ENCODE data around the gene OTUD1. TPM values are rescaled to one million over a fixed set of nuclear protein-coding genes. Genes with fewer than 3 reads are reported as not detected.
"Not testable (repeated sequence)": the region's sequence is repeated elsewhere in the genome, so short reads cannot be mapped to it uniquely, and the experiment has no call there.

OTUD1 gene, protein sequence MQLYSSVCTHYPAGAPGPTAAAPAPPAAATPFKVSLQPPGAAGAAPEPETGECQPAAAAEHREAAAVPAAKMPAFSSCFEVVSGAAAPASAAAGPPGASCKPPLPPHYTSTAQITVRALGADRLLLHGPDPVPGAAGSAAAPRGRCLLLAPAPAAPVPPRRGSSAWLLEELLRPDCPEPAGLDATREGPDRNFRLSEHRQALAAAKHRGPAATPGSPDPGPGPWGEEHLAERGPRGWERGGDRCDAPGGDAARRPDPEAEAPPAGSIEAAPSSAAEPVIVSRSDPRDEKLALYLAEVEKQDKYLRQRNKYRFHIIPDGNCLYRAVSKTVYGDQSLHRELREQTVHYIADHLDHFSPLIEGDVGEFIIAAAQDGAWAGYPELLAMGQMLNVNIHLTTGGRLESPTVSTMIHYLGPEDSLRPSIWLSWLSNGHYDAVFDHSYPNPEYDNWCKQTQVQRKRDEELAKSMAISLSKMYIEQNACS
- total RNA-seq: 10 to 100 TPM; 11.6 to 12.0 TPM

DNA sequence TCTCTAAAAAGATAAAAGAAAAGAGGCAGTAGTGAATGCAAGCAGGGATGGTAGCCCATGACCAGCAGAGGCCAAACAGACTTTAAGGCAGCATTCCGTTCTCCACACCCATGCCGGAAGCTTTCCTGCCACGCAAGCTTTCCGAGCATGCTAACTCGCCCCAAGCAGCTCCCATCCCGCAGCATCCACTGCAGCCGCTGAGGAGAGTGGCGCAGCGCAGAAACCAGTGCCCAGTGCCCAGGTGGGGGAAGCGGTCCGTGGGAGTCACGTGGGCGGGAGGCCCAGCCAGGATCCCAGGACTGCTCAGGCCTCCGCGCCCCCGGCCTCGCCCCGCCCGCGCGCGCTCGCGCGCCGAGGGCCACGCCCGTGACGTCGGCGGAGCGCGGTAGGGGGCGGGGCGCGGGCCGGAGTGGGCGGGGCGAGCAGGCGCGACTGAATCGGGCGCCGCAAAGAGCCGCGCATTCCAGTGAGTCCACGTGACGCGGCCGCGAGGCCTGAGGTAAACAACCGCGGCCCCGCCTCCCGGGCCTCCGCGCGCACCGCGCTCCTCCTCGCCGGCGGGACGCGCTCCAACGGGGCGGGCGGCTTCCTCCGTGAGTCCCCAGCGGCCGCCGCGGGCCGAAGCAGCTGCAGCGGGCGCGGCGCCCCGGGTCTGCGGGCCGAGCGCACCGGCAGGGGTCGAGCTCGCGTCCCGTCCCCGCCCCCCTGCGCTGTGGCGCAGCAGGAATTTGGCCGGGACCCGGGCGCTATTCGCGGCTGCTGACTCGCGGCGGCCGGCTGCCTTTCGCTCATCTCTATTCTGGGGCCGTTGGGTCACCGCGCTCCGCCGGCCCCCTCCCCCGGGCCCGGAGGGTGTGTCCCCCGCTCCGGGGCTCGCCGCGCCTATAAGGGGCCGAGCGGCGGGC, at the start of gene OTUD1:
Gene OTUD1 (plus strand): TSS at position 529 of the 905 bp plus-strand sequence. CDS start 383 bp downstream, outside the sequence.
- Mint-ChIP-seq H3K9me3 (no peaks in the 10 kb centered on the region), H3K27me3 (no peaks in the 10 kb centered on the region), H3K4me1 (ENCODE audit: low read depth) (peaks cover 30% of the 10 kb centered on the region), H3K27ac (peak within 1 kb of the TSS; percentile 79), H3K4me3 (peak within 1 kb of the TSS; percentile 77), H3K36me3 (peaks cover 8% of the 10 kb centered on the region)
- intact Hi-C loops (cut with micrococcal nuclease): loop anchor here (1.0 to 5.0 kb wide), 4 partner anchors 26 to 1578 kb away; partner anchors contain the start of genes ARHGAP21, ENKUR and THNSL1
- DNase-seq: peak; percentile 94
- ChIA-PET CTCF (interaction anchor here (0.7 to 0.9 kb wide), 2 partner anchors 10 to 75 kb away, joined by 3 to 4 read pairs; no protein-coding TSS in a partner anchor), POLR2A (interaction anchor here (0.6 to 1.8 kb wide), 5 partner anchors 8 to 1435 kb away, joined by 3 to 11 read pairs (median 5); partner anchors contain the start of gene DNAJC1)

DNA sequence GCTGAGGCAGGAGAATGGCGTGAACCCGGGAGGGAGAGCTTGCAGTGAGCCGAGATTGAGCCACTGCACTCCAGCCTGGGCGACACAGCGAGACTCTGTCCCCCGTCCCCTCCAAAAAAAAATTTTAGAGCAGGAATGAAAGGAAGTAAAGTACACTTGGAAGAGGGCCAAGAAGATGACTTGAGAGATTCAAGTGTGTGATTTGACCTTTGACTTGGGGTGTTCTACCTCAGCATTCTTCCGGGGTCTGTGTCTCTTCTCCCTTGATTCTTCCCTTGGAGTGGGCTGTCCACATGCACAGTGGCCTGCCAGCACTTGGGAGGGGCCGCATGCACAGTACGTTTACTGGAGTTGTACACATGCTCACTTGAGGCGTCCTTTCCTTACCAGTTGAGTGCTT, 48.5 kb upstream of the OTUD1 start:
- POLR2A ChIA-PET; H3K4me1 Mint-ChIP-seq (ENCODE audit: low read depth); H3K27ac Mint-ChIP-seq; DNase-seq; H3K27me3 Mint-ChIP-seq; H3K36me3 Mint-ChIP-seq; H3K9me3 Mint-ChIP-seq; H3K4me3 Mint-ChIP-seq; CTCF ChIA-PET: not testable (repeated sequence)
- intact Hi-C loops (cut with micrococcal nuclease): loop anchor here (5.0 kb wide), 1 partner anchor 57 kb away; no protein-coding TSS in a partner anchor

DNA sequence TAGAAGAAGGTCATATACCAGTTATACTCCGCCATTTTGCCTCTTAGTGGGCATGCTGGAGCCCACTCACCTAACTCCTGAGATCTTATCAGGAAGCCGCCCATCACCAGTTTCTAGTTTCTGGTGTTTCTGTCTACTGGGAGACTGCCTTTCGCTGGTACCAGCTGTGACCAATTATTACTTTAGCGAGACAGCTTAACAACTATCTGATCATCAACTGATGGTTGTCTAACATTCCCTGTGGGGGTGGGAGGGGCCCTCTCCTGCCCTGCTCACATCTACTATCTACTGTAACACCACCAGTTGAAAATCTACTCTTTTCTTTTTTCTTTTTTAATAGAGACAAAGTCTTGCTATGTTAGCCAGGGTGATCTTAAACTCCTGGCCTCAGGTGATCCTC, 48.1 kb upstream of the OTUD1 start:
- H3K27ac Mint-ChIP-seq: no peak overlapping the region
- H3K4me3 Mint-ChIP-seq: no peak overlapping the region
- intact Hi-C loops (cut with micrococcal nuclease): loop anchor here (5.0 kb wide), 1 partner anchor 56 kb away; no protein-coding TSS in a partner anchor
- DNase-seq: no peak
- POLR2A ChIA-PET: no interaction called here
- H3K4me1 Mint-ChIP-seq (ENCODE audit: low read depth): peaks cover 10% of the 10 kb centered on the region
- CTCF ChIA-PET: no interaction called here
- peaks cover 2% of the 10 kb centered on the region for H3K36me3 Mint-ChIP-seq
- H3K9me3 Mint-ChIP-seq: no peaks in the 10 kb centered on the region
- H3K27me3 Mint-ChIP-seq: no peaks in the 10 kb centered on the region

DNA sequence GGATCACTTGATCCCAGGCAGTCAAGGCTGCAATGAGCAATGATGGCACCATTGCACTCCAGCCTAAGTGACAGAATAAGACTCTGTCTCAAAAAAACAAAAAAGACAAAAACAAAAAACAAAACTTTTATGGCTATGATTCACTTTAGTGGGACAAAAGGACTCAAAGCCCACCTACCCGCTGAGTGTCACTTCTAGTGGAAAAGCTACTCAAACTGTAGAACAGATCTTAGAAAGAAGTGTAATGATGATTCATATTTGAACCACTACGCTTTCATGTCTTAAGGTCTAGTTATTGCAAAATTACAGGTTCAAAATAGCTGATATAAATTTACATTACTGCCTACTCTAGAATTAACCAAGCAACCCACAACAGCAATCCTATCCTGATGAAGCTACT, 47.1 kb upstream of the OTUD1 start:
- DNase-seq: peak; percentile 50
- intact Hi-C loops (cut with micrococcal nuclease): loop anchor here (1.0 to 5.0 kb wide), 4 partner anchors 21 to 57 kb away; no protein-coding TSS in a partner anchor
- H3K27me3 Mint-ChIP-seq: no peaks in the 10 kb centered on the region
- peaks cover 2% of the 10 kb centered on the region for H3K36me3 Mint-ChIP-seq
- POLR2A ChIA-PET: interaction anchor here (0.7 to 1.1 kb wide), 2 partner anchors 27 to 28 kb away, joined by 3 to 4 read pairs; no protein-coding TSS in a partner anchor
- H3K4me3 Mint-ChIP-seq: no peak overlapping the region
- peaks cover 10% of the 10 kb centered on the region for H3K4me1 Mint-ChIP-seq (ENCODE audit: low read depth)
- no peaks in the 10 kb centered on the region for H3K9me3 Mint-ChIP-seq
- CTCF ChIA-PET: no interaction called here
- H3K27ac Mint-ChIP-seq: no peak overlapping the region

DNA sequence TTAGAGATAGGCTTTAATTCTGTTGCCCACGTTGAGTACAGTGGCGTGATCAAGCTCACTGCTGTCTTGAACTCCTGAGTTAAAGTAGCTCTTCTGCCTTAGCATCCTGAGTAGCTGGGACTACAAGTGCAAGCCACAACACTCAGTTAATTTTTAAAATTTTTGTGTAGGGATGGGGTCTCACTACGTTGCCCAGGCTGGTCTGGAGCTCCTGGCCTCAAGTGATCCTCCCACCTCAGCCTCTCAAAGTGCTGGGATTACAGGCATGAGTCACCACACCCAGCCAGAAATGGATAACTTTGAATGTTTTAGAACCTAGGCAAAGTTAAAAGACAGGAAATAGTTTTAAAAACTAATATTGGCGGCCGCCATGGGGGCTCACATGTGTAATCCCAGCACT, 43.9 kb upstream of the OTUD1 start:
- Mint-ChIP-seq H3K36me3 (no peaks in the 10 kb centered on the region), H3K27ac (no peak overlapping the region), H3K4me3 (no peak overlapping the region), H3K4me1 (ENCODE audit: low read depth) (peaks cover 10% of the 10 kb centered on the region), H3K9me3 (no peaks in the 10 kb centered on the region), H3K27me3 (no peaks in the 10 kb centered on the region)
- POLR2A ChIA-PET: no interaction called here
- intact Hi-C loops (cut with micrococcal nuclease): no loop called here
- DNase-seq: no peak
- CTCF ChIA-PET: no interaction called here

DNA sequence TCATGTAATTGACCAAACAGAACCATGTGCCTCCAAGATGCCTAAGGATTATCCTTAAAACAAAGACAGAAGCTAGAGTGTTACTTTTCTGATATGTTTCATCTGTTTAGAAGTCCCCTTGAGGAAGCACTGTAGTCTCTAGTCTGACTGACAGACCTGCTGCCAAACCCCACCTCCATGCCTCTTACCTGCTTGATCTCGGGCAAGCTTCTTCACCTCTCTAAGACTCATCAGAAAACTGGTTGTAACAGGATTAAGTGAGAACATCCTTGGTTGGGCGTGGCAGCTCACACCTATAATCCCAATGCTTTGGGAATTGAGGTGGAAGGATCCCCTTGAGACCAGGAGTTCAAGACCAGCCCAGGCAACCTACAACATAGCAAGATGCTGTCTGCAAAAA, 42.2 kb upstream of the OTUD1 start:
- H3K4me1 Mint-ChIP-seq (ENCODE audit: low read depth): peaks cover 9% of the 10 kb centered on the region
- no peak for DNase-seq
- H3K9me3 Mint-ChIP-seq: no peaks in the 10 kb centered on the region
- ChIA-PET CTCF (no interaction called here), POLR2A (no interaction called here)
- no peaks in the 10 kb centered on the region for H3K36me3 Mint-ChIP-seq
- H3K27me3 Mint-ChIP-seq: no peaks in the 10 kb centered on the region
- no peak overlapping the region for H3K4me3 Mint-ChIP-seq
- H3K27ac Mint-ChIP-seq: no peak overlapping the region
- intact Hi-C loops (cut with micrococcal nuclease): no loop called here

DNA sequence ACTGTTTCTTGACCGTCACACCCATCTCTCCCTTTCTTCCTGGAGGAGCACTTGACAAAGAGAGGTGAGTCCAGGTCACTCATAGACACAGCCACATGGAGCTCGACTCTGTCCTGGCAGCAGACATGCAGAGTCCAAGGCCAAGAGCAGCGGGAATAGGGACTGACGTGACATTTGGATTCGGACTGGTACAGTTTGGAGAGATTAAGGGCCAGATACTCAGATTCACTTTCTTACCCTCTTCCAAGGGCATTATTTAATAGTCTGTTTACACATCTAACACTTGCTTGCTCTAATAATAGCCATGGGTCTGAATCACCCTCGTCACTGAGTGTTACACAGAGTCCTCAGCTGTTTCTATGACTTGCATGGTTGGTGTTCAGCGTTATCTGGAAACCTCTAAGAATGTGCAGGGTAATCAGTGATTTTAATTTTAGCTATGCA, 39.2 kb upstream of the OTUD1 start:
- no peaks in the 10 kb centered on the region for H3K36me3 Mint-ChIP-seq
- ChIA-PET CTCF (no interaction called here), POLR2A (no interaction called here)
- H3K27me3 Mint-ChIP-seq: no peaks in the 10 kb centered on the region
- intact Hi-C loops (cut with micrococcal nuclease): no loop called here
- H3K4me3 Mint-ChIP-seq: no peak overlapping the region
- H3K9me3 Mint-ChIP-seq: no peaks in the 10 kb centered on the region
- H3K4me1 Mint-ChIP-seq (ENCODE audit: low read depth): no peaks in the 10 kb centered on the region
- DNase-seq: no peak
- H3K27ac Mint-ChIP-seq: no peak overlapping the region

DNA sequence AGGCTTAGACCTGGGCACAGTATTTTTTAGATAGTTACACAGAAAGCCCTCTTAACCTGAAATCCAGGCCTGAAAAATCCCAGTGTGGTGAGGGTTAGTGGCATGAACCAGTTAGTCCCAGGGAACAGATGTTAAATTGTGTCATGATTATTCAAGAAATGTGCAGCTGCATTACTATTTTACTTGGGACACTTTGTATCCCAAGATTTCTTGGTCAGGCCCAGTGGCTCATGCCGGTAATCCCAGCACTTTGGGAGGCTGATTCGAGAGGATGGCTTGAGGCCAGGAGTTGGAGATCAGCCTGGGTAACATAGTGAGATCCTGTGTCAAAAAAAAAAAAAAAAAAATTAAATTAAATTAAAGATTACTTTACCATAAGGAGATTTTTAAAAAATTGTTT, 36.0 kb upstream of the OTUD1 start:
- intact Hi-C loops (cut with micrococcal nuclease): no loop called here
- H3K4me1 Mint-ChIP-seq (ENCODE audit: low read depth): no peaks in the 10 kb centered on the region
- no peaks in the 10 kb centered on the region for H3K9me3 Mint-ChIP-seq
- CTCF ChIA-PET: no interaction called here
- no peaks in the 10 kb centered on the region for H3K36me3 Mint-ChIP-seq
- H3K27me3 Mint-ChIP-seq: no peaks in the 10 kb centered on the region
- DNase-seq: no peak
- POLR2A ChIA-PET: no interaction called here
- no peak overlapping the region for H3K4me3 Mint-ChIP-seq
- no peak overlapping the region for H3K27ac Mint-ChIP-seq

DNA sequence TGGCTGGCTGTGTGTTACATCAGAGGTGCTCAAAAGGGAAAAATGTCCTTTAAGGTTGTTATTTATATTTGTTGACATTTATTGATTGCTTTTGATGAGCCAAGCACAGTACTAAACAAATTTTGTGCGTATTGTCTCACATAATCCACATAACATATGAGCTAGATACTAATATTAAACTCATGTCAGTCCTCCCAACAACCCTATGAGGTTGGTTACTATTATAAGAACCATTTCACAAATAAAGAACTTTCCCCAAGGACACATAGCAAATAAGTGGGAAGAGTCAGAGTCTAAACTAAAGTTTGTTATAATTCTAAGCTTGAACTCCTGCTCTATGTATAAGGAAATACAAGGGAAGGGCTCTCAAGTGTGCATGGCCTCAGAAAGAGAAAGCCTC, 35.6 kb upstream of the OTUD1 start:
- ChIA-PET CTCF (no interaction called here), POLR2A (no interaction called here)
- Mint-ChIP-seq H3K9me3 (no peaks in the 10 kb centered on the region), H3K4me3 (no peak overlapping the region), H3K36me3 (no peaks in the 10 kb centered on the region), H3K4me1 (ENCODE audit: low read depth) (no peaks in the 10 kb centered on the region), H3K27ac (no peak overlapping the region), H3K27me3 (no peaks in the 10 kb centered on the region)
- no peak for DNase-seq
- intact Hi-C loops (cut with micrococcal nuclease): no loop called here

DNA sequence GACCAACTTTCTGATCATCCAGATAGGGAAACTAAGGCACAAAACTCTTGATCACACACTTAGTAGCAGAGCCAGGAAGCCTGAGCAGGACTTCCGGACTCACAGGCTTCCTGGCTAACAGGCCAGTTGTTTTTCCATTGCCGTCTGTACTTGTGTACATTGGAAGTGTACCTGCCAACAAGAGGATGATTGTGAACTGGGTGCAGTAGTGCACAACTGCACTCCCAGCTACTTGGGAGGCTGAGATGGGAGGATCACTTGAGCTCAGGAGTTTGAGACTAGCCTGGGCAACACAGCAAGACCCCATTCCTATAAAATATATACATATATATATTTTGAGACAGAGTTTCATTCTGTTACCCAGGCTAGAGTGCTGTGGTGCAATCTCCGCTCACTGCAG, 35.2 kb upstream of the OTUD1 start:
- DNase-seq: no peak
- intact Hi-C loops (cut with micrococcal nuclease): no loop called here
- POLR2A ChIA-PET: no interaction called here
- Mint-ChIP-seq H3K4me3 (no peak overlapping the region), H3K27me3 (no peaks in the 10 kb centered on the region), H3K4me1 (ENCODE audit: low read depth) (no peaks in the 10 kb centered on the region), H3K27ac (no peak overlapping the region), H3K36me3 (no peaks in the 10 kb centered on the region), H3K9me3 (no peaks in the 10 kb centered on the region)
- CTCF ChIA-PET: interaction anchor here (2.0 kb wide), 1 partner anchor 89 kb away, joined by 6 read pairs; no protein-coding TSS in a partner anchor

DNA sequence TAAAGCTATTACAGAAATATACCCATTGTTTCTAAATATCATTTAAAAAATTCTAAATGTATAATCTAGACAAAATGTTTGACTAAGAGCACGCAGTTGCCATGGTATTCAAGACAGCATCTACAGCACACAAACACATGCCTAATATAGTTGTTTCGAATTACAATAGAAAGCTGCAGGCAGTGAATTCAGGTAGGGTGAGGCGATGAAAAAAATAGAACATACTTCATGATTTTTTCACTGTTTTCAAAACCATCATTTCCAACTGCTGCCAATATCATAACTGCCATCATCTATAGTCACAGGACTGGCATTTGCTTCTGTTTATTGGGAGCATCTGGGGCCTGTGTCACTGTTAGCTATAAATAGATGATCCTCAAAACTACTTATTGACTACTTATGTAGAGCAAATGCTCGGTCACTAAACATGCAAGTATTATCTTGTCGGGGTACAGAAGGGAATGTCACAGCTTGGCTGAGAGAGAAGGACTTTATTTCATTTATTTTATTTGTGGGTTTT, 34.4 kb upstream of the OTUD1 start:
- Mint-ChIP-seq H3K27me3 (no peaks in the 10 kb centered on the region), H3K36me3 (no peaks in the 10 kb centered on the region), H3K4me1 (ENCODE audit: low read depth) (no peaks in the 10 kb centered on the region)

DNA sequence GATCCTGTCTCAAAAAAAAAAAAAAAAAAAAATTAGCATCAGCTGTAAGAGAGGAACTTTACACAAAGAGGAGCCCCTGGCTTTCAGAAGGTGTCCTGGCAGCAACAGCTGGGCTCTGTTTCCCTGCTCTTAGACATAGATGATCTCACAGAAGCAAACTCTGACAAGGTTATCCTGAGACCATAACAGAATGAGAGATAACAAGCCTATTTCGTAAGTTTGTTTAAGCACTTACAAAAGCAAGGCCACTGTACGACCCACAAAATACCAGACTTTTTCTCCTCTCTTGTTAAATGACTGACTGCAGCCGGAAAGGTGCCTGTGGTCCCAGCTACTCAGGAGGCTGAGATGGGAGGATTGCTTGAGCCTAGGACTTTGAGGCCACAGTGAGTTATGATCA, 33.3 kb upstream of the OTUD1 start:
- intact Hi-C loops (cut with micrococcal nuclease): no loop called here
- ChIA-PET CTCF (interaction anchor here (2.0 kb wide), 1 partner anchor 91 kb away, joined by 6 read pairs; no protein-coding TSS in a partner anchor), POLR2A (no interaction called here)
- Mint-ChIP-seq H3K4me1 (ENCODE audit: low read depth) (no peaks in the 10 kb centered on the region), H3K4me3 (no peak overlapping the region), H3K9me3 (no peaks in the 10 kb centered on the region), H3K36me3 (no peaks in the 10 kb centered on the region), H3K27me3 (no peaks in the 10 kb centered on the region), H3K27ac (no peak overlapping the region)
- DNase-seq: no peak

More for the DNA sequence above, 34.4 kb upstream of the OTUD1 start:
- no peak overlapping the region for H3K27ac Mint-ChIP-seq
- no peak overlapping the region for H3K4me3 Mint-ChIP-seq
- no peak for DNase-seq
- intact Hi-C loops (cut with micrococcal nuclease): no loop called here
- CTCF ChIA-PET: interaction anchor here (2.0 kb wide), 1 partner anchor 90 kb away, joined by 6 read pairs; no protein-coding TSS in a partner anchor
- POLR2A ChIA-PET: no interaction called here
- H3K9me3 Mint-ChIP-seq: no peaks in the 10 kb centered on the region

Data from activated CD4-positive, alpha-beta memory T cell treated with anti-CD3 and anti-CD28 coated beads for 36 hours (primary cell).